Endothelial cell of umbilical vein (primary cell): ENCODE measurements around the gene SLC6A9. TPM values are rescaled to one million over a fixed set of nuclear protein-coding genes. Genes with fewer than 3 reads are reported as not detected.
A peak's percentile ranks its signal among the peaks of the same experiment; 100 is the strongest.

Experiments
- BruUV-seq: library from RNA; stranded (reverse); fragments of 400-500 nt; replicated peaks from 2 replicates; lab custom pipeline; 2021; lab: Mats Ljungman, UMichigan
- CTCF ChIA-PET: fragments of 300-600, 350-600 bp; sonication (Branson Sonifier 250); formaldehyde crosslinking; loops from one replicate; lab custom pipeline; 2021; ENCODE audit warnings: antibody characterized with exemption, inconsistent platforms; lab: Charles Lee
- POLR2A ChIA-PET: fragments of 300-600, 350-600 bp; sonication (Branson Sonifier 250); formaldehyde crosslinking; loops from one replicate; lab custom pipeline; 2021; ENCODE audit warnings: antibody characterized with exemption, inconsistent platforms; lab: Charles Lee
- DNase-seq: peaks from one replicate; pipeline ENCODE4 v3.0.0-alpha.2; 2011; ENCODE audit warnings: low read depth, low spot score
- FAIRE-seq: peaks from 2 replicates; lab custom pipeline; 2011; peaks lifted over from hg19 to GRCh38; lab: Jason Lieb, UNC
- H2AFZ ChIP-seq: 2 replicates; pipeline ENCODE4 v1.6.0; 2012; ENCODE audit warnings: low read depth, low read length, control low read depth, inconsistent platforms
- H3K27ac ChIP-seq: 2 replicates; pipeline ENCODE4 v1.5.1; 2011; ENCODE audit warnings: low read depth, mild to moderate bottlenecking, control low read depth, low read length, moderate library complexity; ENCODE audit not compliant: insufficient read depth
- H3K27me3 ChIP-seq, 2 experiments: 2 replicates each; pipeline versions ENCODE4 v1.6.0 to v1.6.1; 2011; ENCODE audit warnings: low read length in 2 of 2, mixed read lengths in 1 of 2; ENCODE audit not compliant: control insufficient read depth in 2 of 2, insufficient read depth in 2 of 2
- H3K36me3 ChIP-seq, 2 experiments: 2 replicates in 1 of 2; 3 replicates in 1 of 2; pipeline ENCODE4 v1.5.1; 2011; ENCODE audit warnings: low read length in 2 of 2, mild to moderate bottlenecking in 1 of 2, moderate library complexity in 1 of 2; ENCODE audit not compliant: control insufficient read depth in 2 of 2, insufficient read depth in 2 of 2; ENCODE audit errors: extremely low read depth in 1 of 2
- H3K4me1 ChIP-seq: 3 replicates; pipeline ENCODE4 v1.5.1; 2011; ENCODE audit warnings: mild to moderate bottlenecking, low read length; ENCODE audit not compliant: control insufficient read depth, insufficient read depth; ENCODE audit errors: extremely low read depth
- H3K4me2 ChIP-seq: 2 replicates; pipeline ENCODE4 v1.6.1; 2011; ENCODE audit warnings: low read length, control low read depth, mixed read lengths; ENCODE audit not compliant: insufficient read depth
- H3K4me3 ChIP-seq, 3 experiments: fragments of 200-600 bp in 1 of 3; sonication (generic), shearing (Covaris generic) in 1 of 3; replicated peaks in 1 of 3; 2 replicates each; pipeline ENCODE4 v1.5.1; 2011 to 2016; ENCODE audit warnings: control low read depth in 3 of 3, low read length in 3 of 3, mild to moderate bottlenecking in 2 of 3, inconsistent platforms in 1 of 3, low read depth in 1 of 3, moderate library complexity in 1 of 3; ENCODE audit not compliant: insufficient read depth in 1 of 3
- H3K79me2 ChIP-seq: 2 replicates; pipeline ENCODE4 v1.6.0; 2012; ENCODE audit warnings: low read length, inconsistent platforms; ENCODE audit not compliant: control insufficient read depth, insufficient read depth
- H3K9ac ChIP-seq: replicated peaks from 2 replicates; pipeline ENCODE3; 2011; ENCODE audit warnings: low read length, control low read depth; ENCODE audit not compliant: insufficient read depth; ENCODE audit errors: extremely low read depth
- H3K9me1 ChIP-seq: replicated peaks from 3 replicates; pipeline ENCODE4 v1.6.0; 2011; ENCODE audit warnings: mild to moderate bottlenecking, low read length; ENCODE audit not compliant: control insufficient read depth, insufficient read depth; ENCODE audit errors: extremely low read depth
- H3K9me3 ChIP-seq: replicated peaks from 2 replicates; pipeline ENCODE4 v1.5.1; 2012; ENCODE audit warnings: low read length, inconsistent platforms; ENCODE audit not compliant: control insufficient read depth, insufficient read depth
- H4K20me1 ChIP-seq: replicated peaks from 2 replicates; pipeline ENCODE3; 2011; ENCODE audit warnings: mild to moderate bottlenecking, low read length; ENCODE audit not compliant: control insufficient read depth, insufficient read depth; ENCODE audit errors: extremely low read depth
- EZH2 ChIP-seq: IDR thresholded peaks from 2 replicates; pipeline ENCODE4 v1.6.1; 2012; ENCODE audit warnings: borderline replicate concordance, low read depth, mild to moderate bottlenecking, moderate library complexity, low read length, inconsistent platforms; ENCODE audit not compliant: severe bottlenecking
- FOS ChIP-seq: IDR thresholded peaks from 2 replicates; pipeline ENCODE4 v1.6.1; 2011; ENCODE audit warnings: mild to moderate bottlenecking, low read length, moderate library complexity, borderline replicate concordance; ENCODE audit not compliant: insufficient read depth
- GATA2 ChIP-seq: IDR thresholded peaks from 2 replicates; pipeline ENCODE4 v1.7.0; 2011; ENCODE audit warnings: low read depth, mild to moderate bottlenecking, moderate library complexity, mixed read lengths, low read length; ENCODE audit not compliant: insufficient read length, insufficient read depth
- JUN ChIP-seq: IDR thresholded peaks from 2 replicates; pipeline ENCODE4 v1.6.1; 2011; ENCODE audit warnings: borderline replicate concordance, low read depth; ENCODE audit not compliant: insufficient read length, insufficient read depth
- MYC ChIP-seq: IDR thresholded peaks from one replicate; pipeline ENCODE4 v1.6.1; 2011; ENCODE audit warnings: mild to moderate bottlenecking, low read depth, low read length
- POLR2A ChIP-seq: IDR thresholded peaks from 2 replicates; pipeline ENCODE4 v1.6.1; 2012; ENCODE audit warnings: low read depth, mild to moderate bottlenecking, control low read depth, low read length
- POLR2AphosphoS5 ChIP-seq: IDR thresholded peaks from 2 replicates; pipeline ENCODE4 v1.6.1; 2012; ENCODE audit warnings: low read depth, mild to moderate bottlenecking, control low read depth, low read length, moderate library complexity; ENCODE audit not compliant: insufficient read depth
- dilution Hi-C: fragments of 300-500 bp; cut with MboI; formaldehyde crosslinking; loops from one replicate; pipeline ENCODE4 v1.15.0; 2019; ENCODE audit warnings: low sequenced_read_pairs; ENCODE audit not compliant: extremely low pct_ligation_motif_present
- intact Hi-C: fragments of 100-400 bp; cut with micrococcal nuclease; formaldehyde crosslinking; loops from one replicate; pipeline ENCODE4 v1.10.0; 2022
- polyA plus RNA-seq, 4 experiments: library from polyadenylated mRNA; depleted of rRNA in 3 of 4; stranded (reverse) in 3 of 4; unstranded in 1 of 4; fragments of >200 nt; gene quantifications; 2 replicates each; pipeline versions ENCODE4 v1.2.1 to v1.2.3, GENCODE V29; 2011 to 2012; ENCODE audit warnings: missing spikeins in 1 of 4
- total RNA-seq: library from RNA; stranded (reverse); gene quantifications from 2 replicates; pipeline ENCODE4 v1.2.3, GENCODE V29; 2021
- TF ChIP-seq, protein P1 (sequence below): IDR thresholded peaks from 2 replicates; pipeline ENCODE4 v1.6.1; 2011; ENCODE audit not compliant: insufficient read depth, insufficient read length
- TF ChIP-seq, protein P2 (sequence below), 2 donors: IDR thresholded peaks; 1 replicate in 1 of 2; 2 replicates in 1 of 2; pipeline ENCODE4 v1.5.1; 2011; ENCODE audit warnings: low read length in 2 of 2, mild to moderate bottlenecking in 2 of 2, moderate library complexity in 2 of 2, control low read depth in 1 of 2, inconsistent platforms in 1 of 2, low read depth in 1 of 2; ENCODE audit not compliant: insufficient read depth in 1 of 2; ENCODE audit errors: extremely low read depth in 1 of 2

Gene SLC6A9
- total and polyA plus RNA-seq, 2 donors (not counting 3 experiments of a cell fraction or from before 2014, with no cell fraction given): 0.80 to 1.5 TPM

DNA sequence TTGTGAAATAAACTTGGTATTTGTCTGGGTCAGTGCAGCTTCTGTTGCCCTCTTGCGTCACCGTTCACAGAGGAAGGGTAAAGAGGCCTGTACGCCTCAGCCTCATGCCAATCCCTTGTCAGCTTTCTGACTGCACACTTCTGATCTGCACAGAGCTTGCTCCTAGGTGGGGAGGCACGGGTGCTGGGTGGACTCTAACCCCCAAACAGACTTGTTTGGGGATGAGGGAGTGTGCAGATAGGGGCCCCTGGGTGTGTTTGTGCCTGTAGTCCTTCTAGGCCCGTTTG is 53.1 kb downstream of the SLC6A9 start:
- POLR2A ChIA-PET: no interaction called here
- dilution Hi-C loops (no loop called here), intact Hi-C loops (no loop called here)
- H3K27me3 ChIP-seq: no peaks in the 10 kb centered on the region
- H3K4me1 ChIP-seq: peaks cover 31% of the 10 kb centered on the region
- H4K20me1 ChIP-seq: no peaks in the 10 kb centered on the region
- no TSS peak for BruUV-seq
- FAIRE-seq (no peak), DNase-seq (no peak)
- H3K27ac ChIP-seq: no peak overlapping the region
- TF ChIP-seq POLR2AphosphoS5 (no peak), EZH2 (no peak), JUN (no peak), GATA2 (no peak), POLR2A (no peak), FOS (no peak), MYC (no peak)
- TF ChIP-seq, protein P1, sequence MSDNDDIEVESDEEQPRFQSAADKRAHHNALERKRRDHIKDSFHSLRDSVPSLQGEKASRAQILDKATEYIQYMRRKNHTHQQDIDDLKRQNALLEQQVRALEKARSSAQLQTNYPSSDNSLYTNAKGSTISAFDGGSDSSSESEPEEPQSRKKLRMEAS: no peak
- TF ChIP-seq, protein P2, sequence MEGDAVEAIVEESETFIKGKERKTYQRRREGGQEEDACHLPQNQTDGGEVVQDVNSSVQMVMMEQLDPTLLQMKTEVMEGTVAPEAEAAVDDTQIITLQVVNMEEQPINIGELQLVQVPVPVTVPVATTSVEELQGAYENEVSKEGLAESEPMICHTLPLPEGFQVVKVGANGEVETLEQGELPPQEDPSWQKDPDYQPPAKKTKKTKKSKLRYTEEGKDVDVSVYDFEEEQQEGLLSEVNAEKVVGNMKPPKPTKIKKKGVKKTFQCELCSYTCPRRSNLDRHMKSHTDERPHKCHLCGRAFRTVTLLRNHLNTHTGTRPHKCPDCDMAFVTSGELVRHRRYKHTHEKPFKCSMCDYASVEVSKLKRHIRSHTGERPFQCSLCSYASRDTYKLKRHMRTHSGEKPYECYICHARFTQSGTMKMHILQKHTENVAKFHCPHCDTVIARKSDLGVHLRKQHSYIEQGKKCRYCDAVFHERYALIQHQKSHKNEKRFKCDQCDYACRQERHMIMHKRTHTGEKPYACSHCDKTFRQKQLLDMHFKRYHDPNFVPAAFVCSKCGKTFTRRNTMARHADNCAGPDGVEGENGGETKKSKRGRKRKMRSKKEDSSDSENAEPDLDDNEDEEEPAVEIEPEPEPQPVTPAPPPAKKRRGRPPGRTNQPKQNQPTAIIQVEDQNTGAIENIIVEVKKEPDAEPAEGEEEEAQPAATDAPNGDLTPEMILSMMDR (IDR thresholded peaks at IDR 0.05; ENCODE audit: extremely low read depth in 1 of 2, insufficient read depth in 1 of 2, low read depth in 1 of 2, low read length in 2 of 2): no peak
- H3K9me3 ChIP-seq: no peaks in the 10 kb centered on the region
- H3K4me3 ChIP-seq: peak overlapping the region in 1 of 3 experiments; percentile 54
- H3K9ac ChIP-seq: no peak overlapping the region
- H3K36me3 ChIP-seq: peaks cover 0 to 10% of the 10 kb centered on the region in 2 experiments
- H3K79me2 ChIP-seq: peaks cover 47% of the 10 kb centered on the region
- CTCF ChIA-PET: interaction anchor here (1.0 to 1.6 kb wide), 2 partner anchors 11 to 215 kb away, joined by 3 to 10 read pairs; no protein-coding TSS in a partner anchor
- no peaks in the 10 kb centered on the region for H3K9me1 ChIP-seq
- H2AFZ ChIP-seq: no peak overlapping the region
- peak overlapping the region; percentile 54 for H3K4me2 ChIP-seq
